Measurements from ENCODE around the gene RMND5B. TPM values are rescaled to one million over a fixed set of nuclear protein-coding genes. Genes with fewer than 3 reads are reported as not detected.

The RMND5B gene
- total and polyA plus RNA-seq, 2 donors (not counting 1 experiment from before 2014, with no cell fraction given) = 46.1 to 52.7 TPM

DNA sequence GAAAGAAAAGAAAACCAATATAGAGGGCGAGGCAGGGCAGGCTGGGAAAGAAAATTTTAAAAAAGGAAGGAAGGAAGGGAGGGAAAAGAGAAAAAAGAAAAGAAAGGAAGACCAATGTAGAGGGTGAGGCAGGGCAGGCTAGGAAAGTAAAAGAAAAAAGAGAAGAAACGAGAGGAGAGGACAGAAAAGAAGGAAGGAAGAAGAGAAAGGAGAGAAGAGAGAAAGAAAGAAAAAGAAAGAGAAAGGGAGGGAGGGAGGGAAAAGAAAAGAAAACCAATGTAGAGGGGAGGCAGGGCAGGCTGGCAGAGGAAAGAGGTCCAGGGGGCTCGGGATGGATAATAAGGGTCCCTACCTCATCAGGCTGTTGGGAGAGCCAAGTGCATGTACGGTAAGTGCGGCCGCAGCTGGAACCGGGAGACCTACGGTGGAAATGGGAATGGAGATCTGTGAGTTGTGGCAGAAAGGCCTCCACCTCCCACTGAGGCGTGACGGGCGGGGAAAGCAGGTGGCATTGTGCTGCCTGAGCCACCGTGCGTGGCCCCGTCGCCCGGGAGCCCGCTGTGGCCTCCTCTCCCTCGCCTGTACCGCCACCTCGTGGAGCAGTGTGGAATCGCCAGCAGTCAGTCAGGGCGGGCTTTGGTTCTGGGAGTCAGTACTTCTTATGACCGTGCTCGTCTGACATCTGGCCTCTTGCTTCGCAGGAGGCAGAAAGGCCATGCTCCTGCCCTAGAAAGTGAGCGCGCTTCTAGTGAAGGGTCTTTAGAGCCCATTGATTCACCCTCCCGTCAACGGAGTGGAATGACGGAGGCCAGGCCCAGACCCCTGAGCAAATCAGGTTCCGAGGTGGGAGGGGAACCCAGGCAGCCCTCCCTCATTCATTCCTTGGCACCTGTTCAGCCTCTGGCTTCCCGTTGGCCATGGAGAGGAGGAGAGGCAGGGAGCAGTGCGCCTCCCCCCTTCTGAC is 33.2 kb downstream of the RMND5B start:
- Mint-ChIP-seq H3K4me3 (peak overlapping the region; percentile 17), H3K4me1 (peaks cover 16% of the 10 kb centered on the region), H3K27ac (peak overlapping the region; percentile 4), H3K27me3 (peaks cover 11% of the 10 kb centered on the region), H3K9me3 (ENCODE audit: insufficient read depth) (no peaks in the 10 kb centered on the region)
- TF ChIP-seq EZH2 (IDR thresholded peaks at IDR 0.05; ENCODE audit: borderline replicate concordance, insufficient read depth, low read depth, low read length, poor library complexity, severe bottlenecking) (no peak), CTCF (IDR thresholded peaks at IDR 0.05) (peak; percentile 94)
- Histone ChIP-seq H3K36me3 (replicated peaks in 1 of 2; ENCODE audit: control extremely low read depth in 1 of 2, control insufficient read depth in 1 of 2, extremely low read depth in 1 of 2, insufficient read depth in 2 of 2, low read length in 1 of 2) (no peaks in the 10 kb centered on the region), H3K4me3 (ENCODE audit: control extremely low read depth in 1 of 5, extremely low read depth in 1 of 5, insufficient read depth in 1 of 5, low read depth in 2 of 5, low read length in 4 of 5) (peak overlapping the region in 1 of 5 experiments; percentile 14), H3K9me3 (ENCODE audit: control extremely low read depth in 1 of 3, control insufficient read depth in 2 of 3, insufficient read depth in 1 of 3, low read length in 2 of 3) (no peaks in the 10 kb centered on the region), H2AFZ (ENCODE audit: insufficient read depth, low read depth, low read length, poor library complexity, severe bottlenecking) (peak overlapping the region; percentile 76), H3K4me1 (ENCODE audit: control insufficient read depth in 2 of 2, insufficient read depth in 2 of 2, low read length in 2 of 2) (peaks cover 5 to 9% of the 10 kb centered on the region in 2 donors), H3K9ac (ENCODE audit: low read length) (no peak overlapping the region), H3K4me2 (replicated peaks; ENCODE audit: low read depth, low read length, poor library complexity, severe bottlenecking) (peak overlapping the region; percentile 71), H3K27me3 (replicated peaks in 1 of 4; ENCODE audit: control extremely low read depth in 1 of 4, control insufficient read depth in 3 of 4, insufficient read depth in 4 of 4, low read length in 3 of 4) (no peaks in the 10 kb centered on the region), H4K20me1 (ENCODE audit: control insufficient read depth, insufficient read depth, low read length, poor library complexity, severe bottlenecking) (no peaks in the 10 kb centered on the region), H3K79me2 (ENCODE audit: control insufficient read depth, insufficient read depth, low read length) (no peaks in the 10 kb centered on the region), H3K27ac (ENCODE audit: low read length in 2 of 2) (no peak overlapping the region)
- POLR2A ChIA-PET = interaction anchor here (0.7 kb wide), 1 partner anchor 49 kb away, joined by 5 read pairs; no protein-coding TSS in a partner anchor
- WGBS (ENCODE audit: insufficient coverage) = 13% methylated on average over 27 of the region's 33 CpGs
- intact Hi-C loops (cut with micrococcal nuclease) = loop anchor here (1.0 kb wide), 3 partner anchors 18 to 557 kb away; no protein-coding TSS in a partner anchor
- CTCF ChIA-PET = interaction anchor here (0.7 to 22.8 kb wide), 4 partner anchors 9 to 619 kb away, joined by 3 to 540 read pairs (median 3); no protein-coding TSS in a partner anchor
- DNase-seq (peak; percentile 94), ATAC-seq (ENCODE audit: low read depth) (peak; percentile 100)

DNA sequence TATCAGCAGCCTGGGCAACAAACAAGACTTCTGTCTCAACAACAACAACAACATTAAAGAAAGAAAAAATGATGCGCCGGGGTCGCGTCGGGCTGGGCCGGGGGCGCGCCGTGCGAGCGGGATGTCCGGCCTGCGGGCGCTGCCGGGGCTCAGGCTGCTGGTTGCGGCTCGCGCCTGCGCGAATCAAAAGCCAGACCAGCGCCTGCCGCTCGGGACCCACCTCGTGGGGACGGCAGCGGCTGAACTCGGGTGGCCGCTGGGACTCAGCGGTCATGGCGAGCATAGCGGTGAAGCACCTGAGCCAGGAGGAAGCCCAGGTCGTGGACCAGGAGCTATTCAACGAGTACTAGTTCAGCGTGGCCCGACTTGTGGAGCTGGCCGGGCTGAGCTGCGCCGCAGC is 34.8 kb downstream of the RMND5B start:
- peaks cover 16% of the 10 kb centered on the region for H3K4me1 Mint-ChIP-seq
- 80% methylated on average over 36 of the region's 38 CpGs for WGBS (ENCODE audit: insufficient coverage)
- H3K79me2 ChIP-seq (ENCODE audit: control insufficient read depth, insufficient read depth, low read length) = no peaks in the 10 kb centered on the region
- H4K20me1 ChIP-seq (ENCODE audit: control insufficient read depth, insufficient read depth, low read length, poor library complexity, severe bottlenecking) = no peaks in the 10 kb centered on the region
- H3K27ac Mint-ChIP-seq = no peak overlapping the region
- intact Hi-C loops (cut with micrococcal nuclease) = no loop called here
- DNase-seq = no peak
- POLR2A ChIA-PET = no interaction called here
- no peak overlapping the region for H3K4me2 ChIP-seq (replicated peaks; ENCODE audit: low read depth, low read length, poor library complexity, severe bottlenecking)
- CTCF ChIA-PET = interaction anchor here (1.2 to 1.9 kb wide), 3 partner anchors 19 to 90 kb away, joined by 5 to 19 read pairs (median 7); no protein-coding TSS in a partner anchor
- H3K27me3 Mint-ChIP-seq = peaks cover 11% of the 10 kb centered on the region
- no peak for TF ChIP-seq CTCF (IDR thresholded peaks at IDR 0.05)
- no peak for TF ChIP-seq EZH2 (IDR thresholded peaks at IDR 0.05; ENCODE audit: borderline replicate concordance, insufficient read depth, low read depth, low read length, poor library complexity, severe bottlenecking)
- H3K36me3 ChIP-seq (replicated peaks in 1 of 2; ENCODE audit: control extremely low read depth in 1 of 2, control insufficient read depth in 1 of 2, extremely low read depth in 1 of 2, insufficient read depth in 2 of 2, low read length in 1 of 2) = no peaks in the 10 kb centered on the region
- no peak overlapping the region for H3K4me3 ChIP-seq (ENCODE audit: control extremely low read depth in 1 of 5, extremely low read depth in 1 of 5, insufficient read depth in 1 of 5, low read depth in 2 of 5, low read length in 4 of 5)
- H3K9me3 ChIP-seq (ENCODE audit: control extremely low read depth in 1 of 3, control insufficient read depth in 2 of 3, insufficient read depth in 1 of 3, low read length in 2 of 3) = no peaks in the 10 kb centered on the region
- H3K9ac ChIP-seq (ENCODE audit: low read length) = no peak overlapping the region
- H3K4me1 ChIP-seq (ENCODE audit: control insufficient read depth in 2 of 2, insufficient read depth in 2 of 2, low read length in 2 of 2) = peaks cover 5 to 9% of the 10 kb centered on the region in 2 donors
- H2AFZ ChIP-seq (ENCODE audit: insufficient read depth, low read depth, low read length, poor library complexity, severe bottlenecking) = no peak overlapping the region
- no peak overlapping the region for H3K4me3 Mint-ChIP-seq
- ATAC-seq (ENCODE audit: low read depth) = no peak
- no peak overlapping the region for H3K27ac ChIP-seq (ENCODE audit: low read length in 2 of 2)
- no peaks in the 10 kb centered on the region for H3K27me3 ChIP-seq (replicated peaks in 1 of 4; ENCODE audit: control extremely low read depth in 1 of 4, control insufficient read depth in 3 of 4, insufficient read depth in 4 of 4, low read length in 3 of 4)
- H3K9me3 Mint-ChIP-seq (ENCODE audit: insufficient read depth) = no peaks in the 10 kb centered on the region
